PFSK-1 (cell line): Measurements from ENCODE around the gene NXF1.
A peak's percentile ranks its signal among the peaks of the same experiment; 100 is the strongest.

ENCODE experiments used
- POLR2AphosphoS5 ChIP-seq: IDR thresholded peaks from 2 replicates; pipeline ENCODE4 v1.6.1; 2012; ENCODE audit warnings: low read depth, mild to moderate bottlenecking, control low read depth, low read length, moderate library complexity
- REST ChIP-seq, 2 experiments: IDR thresholded peaks; 2 replicates each; pipeline versions ENCODE4 v1.6.1 to v1.8.0; 2011 to 2012; ENCODE audit warnings: low read depth in 2 of 2, low read length in 2 of 2, control low read depth in 1 of 2, inconsistent platforms in 1 of 2, mild to moderate bottlenecking in 1 of 2, moderate library complexity in 1 of 2; ENCODE audit not compliant: insufficient read depth in 1 of 2

- TF ChIP-seq POLR2AphosphoS5 (peak; percentile 98), REST (IDR thresholded peaks at IDR 0.05; ENCODE audit: insufficient read depth in 1 of 2, low read depth in 2 of 2, low read length in 2 of 2) (no peak)
Observed at GRCh38 chr11:62831520-62832335, 26.5 kb upstream of the NXF1 start, which contains the start of gene STX5.
